GM23338 (cell line): ENCODE data around the gene AHR. TPM values are rescaled to one million over a fixed set of nuclear protein-coding genes. Genes with fewer than 3 reads are reported as not detected.

Experiments
- ATAC-seq: fragments of 200-7000 bp; cut with Tn5 transposase; 3 replicates; pipeline ENCODE4 v1.9.1; 2020
- DNase-seq: peaks from one replicate; pipeline ENCODE4 v3.0.0-alpha.2; 2015; ENCODE audit warnings: low spot score
- H2AFZ ChIP-seq: fragments of 200-600 bp; sonication (generic); 2 replicates; pipeline ENCODE4 v1.8.0; 2016; ENCODE audit warnings: antibody characterized with exemption, mild to moderate bottlenecking, moderate library complexity
- H3F3A ChIP-seq: fragments of 200-600 bp; sonication (generic); replicated peaks from 2 replicates; pipeline ENCODE4 v1.8.0; 2017; ENCODE audit warnings: antibody characterized with exemption, mixed run types, low read depth
- H3K27ac ChIP-seq: fragments of 200-600 bp; sonication (generic); 2 replicates; pipeline ENCODE4 v1.6.1; 2016; ENCODE audit warnings: low read depth
- H3K27me3 ChIP-seq: fragments of 200-600 bp; sonication (generic); 2 replicates; pipeline ENCODE4 v1.8.0; 2016; ENCODE audit warnings: mild to moderate bottlenecking, mixed run types, moderate library complexity; ENCODE audit not compliant: insufficient read depth
- H3K36me3 ChIP-seq: fragments of 200-600 bp; sonication (generic); 2 replicates; pipeline ENCODE4 v1.8.0; 2016; ENCODE audit warnings: mild to moderate bottlenecking; ENCODE audit not compliant: insufficient read depth
- H3K4me1 ChIP-seq: fragments of 200-600 bp; sonication (generic); 2 replicates; pipeline ENCODE4 v1.8.0; 2016; ENCODE audit warnings: mild to moderate bottlenecking, moderate library complexity; ENCODE audit not compliant: insufficient read depth
- H3K4me2 ChIP-seq: fragments of 200-600 bp; sonication (generic); 2 replicates; pipeline ENCODE4 v1.7.1; 2017; ENCODE audit warnings: mixed run types
- H3K4me3 ChIP-seq: fragments of 200-600 bp; sonication (generic); 2 replicates; pipeline ENCODE4 v1.6.1; 2016; ENCODE audit warnings: mixed run types
- H3K79me2 ChIP-seq: fragments of 200-600 bp; sonication (generic); replicated peaks from 2 replicates; pipeline ENCODE4 v1.8.0; 2017; ENCODE audit warnings: mild to moderate bottlenecking; ENCODE audit not compliant: insufficient read depth
- H3K9me2 ChIP-seq: fragments of 200-600 bp; sonication (generic); 2 replicates; pipeline ENCODE4 v1.8.0; 2017; ENCODE audit not compliant: insufficient read depth
- H4K20me1 ChIP-seq: fragments of 200-600 bp; sonication (generic); replicated peaks from 2 replicates; pipeline ENCODE4 v1.8.0; 2017; ENCODE audit warnings: mild to moderate bottlenecking; ENCODE audit not compliant: insufficient read depth
- H3K27ac Mint-ChIP-seq: 2 replicates; pipeline ENCODE4 v1.8.0; 2020; ENCODE audit warnings: inconsistent platforms, mild to moderate bottlenecking, moderate library complexity, mixed read lengths
- H3K27me3 Mint-ChIP-seq: 3 replicates; pipeline ENCODE4 v1.8.0; 2022; ENCODE audit warnings: low read depth, mild to moderate bottlenecking, moderate library complexity, mixed read lengths, inconsistent platforms; ENCODE audit not compliant: insufficient read depth, poor library complexity
- H3K36me3 Mint-ChIP-seq: 3 replicates; pipeline ENCODE4 v1.8.0; 2021; ENCODE audit warnings: low read depth, mild to moderate bottlenecking, inconsistent platforms, moderate library complexity, mixed read lengths
- H3K4me1 Mint-ChIP-seq: 3 replicates; pipeline ENCODE4 v1.8.0; 2020; ENCODE audit warnings: mild to moderate bottlenecking, inconsistent platforms, mixed read lengths
- H3K4me3 Mint-ChIP-seq: 3 replicates; pipeline ENCODE4 v1.8.0; 2021; ENCODE audit warnings: moderate library complexity, mild to moderate bottlenecking, inconsistent platforms, mixed read lengths
- H3K9me3 Mint-ChIP-seq: 3 replicates; pipeline ENCODE4 v1.8.0; 2020; ENCODE audit warnings: moderate library complexity, mild to moderate bottlenecking, inconsistent platforms, mixed read lengths
- CREB1 ChIP-seq: fragments of 250-450 bp; sonication (Bioruptor Pico); IDR thresholded peaks from 2 replicates; pipeline ENCODE4 v1.5.0; 2020; ENCODE audit warnings: low read depth, mild to moderate bottlenecking, moderate library complexity
- CTCF ChIP-seq, 2 experiments: fragments of 200-600 bp in 1 of 2; sonication (generic) in 1 of 2; conservative IDR thresholded peaks; 2 replicates each; pipeline versions ENCODE4 v1.5.1 to v1.6.1; 2016 to 2017; ENCODE audit warnings: antibody characterized with exemption in 2 of 2, low read depth in 2 of 2, mild to moderate bottlenecking in 2 of 2, moderate library complexity in 1 of 2
- ETS1 ChIP-seq: IDR thresholded peaks from 2 replicates; pipeline ENCODE4 v1.6.1; 2016; ENCODE audit warnings: antibody characterized with exemption
- EZH2 ChIP-seq: fragments of 200-600 bp; sonication (generic); IDR thresholded peaks from one replicate; pipeline ENCODE4 v1.8.0; 2017; ENCODE audit warnings: antibody characterized with exemption, mild to moderate bottlenecking, low read depth; ENCODE audit not compliant: unreplicated experiment
- EZH2phosphoT487 ChIP-seq: fragments of 200-600 bp; sonication (generic); IDR thresholded peaks from one replicate; pipeline ENCODE4 v1.8.1; 2018; ENCODE audit warnings: antibody characterized with exemption; ENCODE audit not compliant: unreplicated experiment
- JUNB ChIP-seq: IDR thresholded peaks from one replicate; pipeline ENCODE4 v1.6.1; 2016; ENCODE audit warnings: antibody characterized with exemption; ENCODE audit not compliant: unreplicated experiment
- NANOG ChIP-seq: IDR thresholded peaks from 2 replicates; pipeline ENCODE4 v1.6.1; 2016; ENCODE audit warnings: antibody characterized with exemption, borderline replicate concordance
- POLR2AphosphoS5 ChIP-seq: IDR thresholded peaks from 2 replicates; pipeline ENCODE4 v1.6.1; 2016; ENCODE audit warnings: antibody characterized with exemption, low read depth
- REST ChIP-seq: IDR thresholded peaks from one replicate; pipeline ENCODE4 v1.6.1; 2018; ENCODE audit warnings: antibody characterized with exemption; ENCODE audit not compliant: unreplicated experiment
- STAT1 ChIP-seq: IDR thresholded peaks from one replicate; pipeline ENCODE4 v1.6.1; 2016; ENCODE audit warnings: antibody characterized with exemption; ENCODE audit not compliant: unreplicated experiment
- ZNF114 ChIP-seq: fragments of 250-450 bp; sonication (Bioruptor Pico); IDR thresholded peaks from 2 replicates; pipeline ENCODE4 v1.5.0; 2020; ENCODE audit warnings: mild to moderate bottlenecking, moderate library complexity
- ZNF331 ChIP-seq: fragments of 250-450 bp; sonication (Bioruptor Pico); IDR thresholded peaks from 2 replicates; pipeline ENCODE4 v1.5.0; 2020; ENCODE audit warnings: low read depth, mild to moderate bottlenecking, moderate library complexity
- ZNF462 ChIP-seq: fragments of 250-450 bp; sonication (Bioruptor Pico); IDR thresholded peaks from 2 replicates; pipeline ENCODE4 v1.5.0; 2020; ENCODE audit warnings: mild to moderate bottlenecking, moderate library complexity
- polyA plus RNA-seq: library from polyadenylated mRNA; unstranded; fragments of >200 nt; fragmentation: Nextera tagmentation; extraction: Ambion mirVana; gene quantifications from 2 replicates; pipeline ENCODE4 v1.2.1, GENCODE V29; 2016
- total RNA-seq: library from RNA; depleted of rRNA; stranded (reverse); fragments of >200 nt; shearing (Covaris generic); gene quantifications from 2 replicates; pipeline ENCODE4 v1.2.3, GENCODE V29; 2014

AHR gene
- total and polyA plus RNA-seq, 2 experiments from 2014 or later: 3.4 to 14.9 TPM

- no peaks in the 10 kb centered on the region for H3K27me3 ChIP-seq
- H3K36me3 ChIP-seq: no peaks in the 10 kb centered on the region
- peaks cover 3% of the 10 kb centered on the region for H3K9me2 ChIP-seq
- TF ChIP-seq ZNF462 (CRISPR knock-in tag): no peak
- TF ChIP-seq REST: no peak
- TF ChIP-seq ZNF331: no peak
- no peak for TF ChIP-seq ZNF114 (CRISPR knock-in tag)
- TF ChIP-seq POLR2AphosphoS5: no peak
- no peak for TF ChIP-seq ETS1
- no peak for TF ChIP-seq JUNB
- TF ChIP-seq CTCF (conservative IDR thresholded peaks at IDR 0.05; ENCODE audit: low read depth in 2 of 2): no peak
- no peak for TF ChIP-seq CREB1
- TF ChIP-seq EZH2: no peak
- no peak for TF ChIP-seq STAT1
- no peak for TF ChIP-seq NANOG
- TF ChIP-seq EZH2phosphoT487: no peak
- no peak overlapping the region for H3K4me3 ChIP-seq
- no peaks in the 10 kb centered on the region for H3K4me1 Mint-ChIP-seq
- H3K4me2 ChIP-seq: no peak overlapping the region
- no peak overlapping the region for H2AFZ ChIP-seq
- no peak overlapping the region for H3K27ac Mint-ChIP-seq
- H3K27me3 Mint-ChIP-seq: peaks cover 2% of the 10 kb centered on the region
- no peaks in the 10 kb centered on the region for H4K20me1 ChIP-seq
- H3F3A ChIP-seq: no peaks in the 10 kb centered on the region
- no peak overlapping the region for H3K27ac ChIP-seq
- DNase-seq (no peak), ATAC-seq (no peak)
- H3K4me1 ChIP-seq: no peaks in the 10 kb centered on the region
- no peaks in the 10 kb centered on the region for H3K79me2 ChIP-seq
- H3K4me3 Mint-ChIP-seq: no peak overlapping the region
- no peaks in the 10 kb centered on the region for H3K36me3 Mint-ChIP-seq
- peaks cover 3% of the 10 kb centered on the region; the same call in 1 of the 3 replicates for H3K9me3 Mint-ChIP-seq
Measured at GRCh38 chr7:17256375-17256774, 42.1 kb upstream of the AHR start.
